ENCODE results near the gene POLK. TPM values are rescaled to one million over a fixed set of nuclear protein-coding genes. Genes with fewer than 3 reads are reported as not detected.
A peak's percentile ranks its signal among the peaks of the same experiment; 100 is the strongest.

Gene POLK
- total RNA-seq, 5 donors from 2014 or later (not counting 1 experiment from before 2014, with no cell fraction given), result 21.8 to 26.2 (median 25.0) TPM

- Mint-ChIP-seq H3K27ac (no peak overlapping the region), H3K27me3 (peaks cover 6% of the 10 kb centered on the region in 2 donors), H3K36me3 (peaks cover 6% of the 10 kb centered on the region), H3K4me1 (peaks cover 5 to 8% (median 6%) of the 10 kb centered on the region in 3 donors), H3K4me3 (no peak overlapping the region), H3K9me3 (no peaks in the 10 kb centered on the region)
- CTCF ChIA-PET, result no interaction called here
- DNase-seq, result no peak
- Histone ChIP-seq H3K4me1 (ENCODE audit: control insufficient read depth in 1 of 2, extremely low read depth in 1 of 2, insufficient read depth in 2 of 2, low read length in 2 of 2) (peaks cover 0 to 8% of the 10 kb centered on the region in 2 experiments), H3K4me3 (ENCODE audit: control insufficient read depth in 1 of 2, extremely low read depth in 1 of 2, low read length in 1 of 2) (peak overlapping the region in 1 of 2 donors; percentile 57), H3K9me3 (no peaks in the 10 kb centered on the region), H3K36me3 (ENCODE audit: control insufficient read depth in 2 of 2, extremely low read depth in 1 of 2, insufficient read depth in 1 of 2, low read length in 1 of 2) (no peaks in the 10 kb centered on the region), H3K27ac (ENCODE audit: low read length) (no peak overlapping the region), H3K27me3 (replicated peaks in 1 of 2; ENCODE audit: control insufficient read depth in 2 of 2, extremely low read depth in 1 of 2, insufficient read depth in 2 of 2, low read length in 1 of 2) (peaks cover 0 to 11% of the 10 kb centered on the region in 2 experiments)
- no CpG with 5 or more reads among the region's 12 CpGs for WGBS (ENCODE audit: insufficient coverage)
- POLR2A ChIA-PET, result no interaction called here
- no peak for ATAC-seq (replicated peaks in 1 of 4)
Measured at GRCh38 chr5:75612226-75612569, 100.5 kb downstream of the POLK start.

GRCh38 chr5:75612901-75613300 lies 101.2 kb downstream of the POLK start:
- Mint-ChIP-seq H3K9me3 (no peaks in the 10 kb centered on the region), H3K27ac (no peak overlapping the region)
- 95% methylated on average over 3 of the region's 3 CpGs for WGBS (ENCODE audit: insufficient coverage)

GRCh38 chr5:75614176-75614575 lies 102.5 kb downstream of the POLK start:
- no CpG with 5 or more reads among the region's 1 CpG for WGBS (ENCODE audit: insufficient coverage)
- ChIA-PET CTCF (no interaction called here), POLR2A (no interaction called here)
- Histone ChIP-seq H3K27ac (ENCODE audit: low read length) (no peak overlapping the region), H3K36me3 (ENCODE audit: control insufficient read depth in 2 of 2, extremely low read depth in 1 of 2, insufficient read depth in 1 of 2, low read length in 1 of 2) (no peaks in the 10 kb centered on the region), H3K4me1 (ENCODE audit: control insufficient read depth in 1 of 2, extremely low read depth in 1 of 2, insufficient read depth in 2 of 2, low read length in 2 of 2) (peaks cover 0 to 8% of the 10 kb centered on the region in 2 experiments), H3K27me3 (replicated peaks in 1 of 2; ENCODE audit: control insufficient read depth in 2 of 2, extremely low read depth in 1 of 2, insufficient read depth in 2 of 2, low read length in 1 of 2) (peaks cover 0 to 11% of the 10 kb centered on the region in 2 experiments), H3K4me3 (ENCODE audit: control insufficient read depth in 1 of 2, extremely low read depth in 1 of 2, low read length in 1 of 2) (no peak overlapping the region), H3K9me3 (no peaks in the 10 kb centered on the region)
- Mint-ChIP-seq H3K36me3 (peaks cover 3% of the 10 kb centered on the region), H3K9me3 (no peaks in the 10 kb centered on the region), H3K4me1 (peaks cover 5 to 8% (median 6%) of the 10 kb centered on the region in 3 donors), H3K4me3 (no peak overlapping the region), H3K27me3 (peaks cover 6% of the 10 kb centered on the region in 2 donors), H3K27ac (no peak overlapping the region)
- DNase-seq (no peak), ATAC-seq (replicated peaks in 1 of 4) (no peak)

More at GRCh38 chr5:75612901-75613300, 101.2 kb downstream of the POLK start:
- Histone ChIP-seq H3K27me3 (replicated peaks in 1 of 2; ENCODE audit: control insufficient read depth in 2 of 2, extremely low read depth in 1 of 2, insufficient read depth in 2 of 2, low read length in 1 of 2) (peaks cover 0 to 11% of the 10 kb centered on the region in 2 experiments), H3K9me3 (no peaks in the 10 kb centered on the region), H3K27ac (ENCODE audit: low read length) (no peak overlapping the region), H3K4me3 (ENCODE audit: control insufficient read depth in 1 of 2, extremely low read depth in 1 of 2, low read length in 1 of 2) (no peak overlapping the region), H3K4me1 (ENCODE audit: control insufficient read depth in 1 of 2, extremely low read depth in 1 of 2, insufficient read depth in 2 of 2, low read length in 2 of 2) (peaks cover 0 to 8% of the 10 kb centered on the region in 2 experiments), H3K36me3 (ENCODE audit: control insufficient read depth in 2 of 2, extremely low read depth in 1 of 2, insufficient read depth in 1 of 2, low read length in 1 of 2) (no peaks in the 10 kb centered on the region)
- Mint-ChIP-seq H3K4me3 (no peak overlapping the region), H3K36me3 (peaks cover 3% of the 10 kb centered on the region), H3K4me1 (peaks cover 5 to 8% (median 6%) of the 10 kb centered on the region in 3 donors), H3K27me3 (peaks cover 6% of the 10 kb centered on the region in 2 donors)
- ChIA-PET CTCF (no interaction called here), POLR2A (no interaction called here)
- DNase-seq (no peak), ATAC-seq (replicated peaks in 1 of 4) (no peak)

DNA sequence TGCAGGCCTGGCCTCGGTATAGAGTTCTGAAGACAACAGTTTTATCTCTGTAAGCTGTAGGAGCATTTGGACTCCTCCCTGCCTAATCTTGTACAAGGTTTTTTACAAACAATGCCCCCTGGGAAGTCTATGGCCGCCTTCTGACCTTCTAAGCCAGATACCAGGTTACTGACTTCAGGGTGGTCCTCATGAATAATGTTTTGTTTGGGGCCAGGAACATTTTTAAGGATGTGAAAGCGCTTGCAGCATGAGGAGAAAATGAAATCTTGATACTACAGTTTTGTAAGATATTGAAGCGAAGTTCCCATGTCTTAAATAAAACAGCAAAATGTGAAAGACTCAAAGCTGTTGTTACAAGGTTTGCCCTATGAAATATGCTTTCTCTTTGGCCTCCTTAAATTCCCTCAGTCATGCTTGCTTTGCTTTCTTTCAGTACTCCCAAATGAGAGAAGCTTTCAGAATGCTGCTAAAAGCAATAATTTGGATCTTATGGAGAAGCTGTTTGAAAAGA lies 104.7 kb downstream of the POLK start:
- no peaks in the 10 kb centered on the region for H3K9me3 ChIP-seq
- no peak overlapping the region for H3K27ac Mint-ChIP-seq
- no peaks in the 10 kb centered on the region for H3K36me3 ChIP-seq (ENCODE audit: control insufficient read depth in 2 of 2, extremely low read depth in 1 of 2, insufficient read depth in 1 of 2, low read length in 1 of 2)
- no peak for DNase-seq
- ATAC-seq (replicated peaks in 1 of 4), result no peak
- peaks cover 0 to 7% of the 10 kb centered on the region in 2 experiments for H3K27me3 ChIP-seq (replicated peaks in 1 of 2; ENCODE audit: control insufficient read depth in 2 of 2, extremely low read depth in 1 of 2, insufficient read depth in 2 of 2, low read length in 1 of 2)
- no peak overlapping the region for H3K4me3 Mint-ChIP-seq
- no peaks in the 10 kb centered on the region for H3K27me3 Mint-ChIP-seq
- H3K4me1 ChIP-seq (ENCODE audit: control insufficient read depth in 1 of 2, extremely low read depth in 1 of 2, insufficient read depth in 2 of 2, low read length in 2 of 2), result peaks cover 0 to 5% of the 10 kb centered on the region in 2 experiments
- peaks cover 4% of the 10 kb centered on the region for H3K36me3 Mint-ChIP-seq
- no peaks in the 10 kb centered on the region for H3K4me1 Mint-ChIP-seq
- no peak overlapping the region for H3K27ac ChIP-seq (ENCODE audit: low read length)
- H3K4me3 ChIP-seq (ENCODE audit: control insufficient read depth in 1 of 2, extremely low read depth in 1 of 2, low read length in 1 of 2), result no peak overlapping the region
- POLR2A ChIA-PET, result no interaction called here
- CTCF ChIA-PET, result no interaction called here
- no peaks in the 10 kb centered on the region for H3K9me3 Mint-ChIP-seq
- no CpG with 5 or more reads among the region's 4 CpGs for WGBS (ENCODE audit: insufficient coverage)

- H3K27me3 Mint-ChIP-seq, result no peaks in the 10 kb centered on the region
- no peaks in the 10 kb centered on the region for H3K9me3 Mint-ChIP-seq
- DNase-seq (no peak), ATAC-seq (replicated peaks in 1 of 4) (no peak)
- H3K36me3 Mint-ChIP-seq, result peaks cover 4% of the 10 kb centered on the region
- Histone ChIP-seq H3K27me3 (replicated peaks in 1 of 2; ENCODE audit: control insufficient read depth in 2 of 2, extremely low read depth in 1 of 2, insufficient read depth in 2 of 2, low read length in 1 of 2) (peaks cover 0 to 2% of the 10 kb centered on the region in 2 experiments), H3K4me1 (ENCODE audit: control insufficient read depth in 1 of 2, extremely low read depth in 1 of 2, insufficient read depth in 2 of 2, low read length in 2 of 2) (no peaks in the 10 kb centered on the region), H3K27ac (ENCODE audit: low read length) (no peak overlapping the region), H3K4me3 (ENCODE audit: control insufficient read depth in 1 of 2, extremely low read depth in 1 of 2, low read length in 1 of 2) (no peak overlapping the region), H3K9me3 (no peaks in the 10 kb centered on the region), H3K36me3 (ENCODE audit: control insufficient read depth in 2 of 2, extremely low read depth in 1 of 2, insufficient read depth in 1 of 2, low read length in 1 of 2) (no peaks in the 10 kb centered on the region)
- no peak overlapping the region for H3K27ac Mint-ChIP-seq
- 100% methylated on average over 3 of the region's 7 CpGs for WGBS (ENCODE audit: insufficient coverage)
- H3K4me1 Mint-ChIP-seq, result no peaks in the 10 kb centered on the region
- H3K4me3 Mint-ChIP-seq, result no peak overlapping the region
- POLR2A ChIA-PET, result no interaction called here
- CTCF ChIA-PET, result no interaction called here
Measured at GRCh38 chr5:75616971-75617621, 105.4 kb downstream of the POLK start.

- Mint-ChIP-seq H3K9me3 (no peaks in the 10 kb centered on the region), H3K27ac (no peak overlapping the region), H3K4me3 (no peak overlapping the region), H3K4me1 (no peaks in the 10 kb centered on the region), H3K36me3 (peaks cover 4% of the 10 kb centered on the region), H3K27me3 (no peaks in the 10 kb centered on the region)
- DNase-seq (no peak), ATAC-seq (replicated peaks in 1 of 4) (no peak)
- WGBS (ENCODE audit: insufficient coverage), result 83% methylated on average over 2 of the region's 5 CpGs
- no peak overlapping the region for H3K4me3 ChIP-seq (ENCODE audit: control insufficient read depth in 1 of 2, extremely low read depth in 1 of 2, low read length in 1 of 2)
- POLR2A ChIA-PET, result no interaction called here
- no peaks in the 10 kb centered on the region for H3K36me3 ChIP-seq (ENCODE audit: control insufficient read depth in 2 of 2, extremely low read depth in 1 of 2, insufficient read depth in 1 of 2, low read length in 1 of 2)
- no peak overlapping the region for H3K27ac ChIP-seq (ENCODE audit: low read length)
- H3K9me3 ChIP-seq, result no peaks in the 10 kb centered on the region
- H3K4me1 ChIP-seq (ENCODE audit: control insufficient read depth in 1 of 2, extremely low read depth in 1 of 2, insufficient read depth in 2 of 2, low read length in 2 of 2), result no peaks in the 10 kb centered on the region
- CTCF ChIA-PET, result no interaction called here
- no peaks in the 10 kb centered on the region for H3K27me3 ChIP-seq (replicated peaks in 1 of 2; ENCODE audit: control insufficient read depth in 2 of 2, extremely low read depth in 1 of 2, insufficient read depth in 2 of 2, low read length in 1 of 2)
Measured at GRCh38 chr5:75617736-75618352, 106.2 kb downstream of the POLK start.
